Endothelial cell of umbilical vein (primary cell): ENCODE data around the gene STK32C. TPM values are rescaled to one million over a fixed set of nuclear protein-coding genes. Genes with fewer than 3 reads are reported as not detected.

Experiments
- BruUV-seq: library from RNA; stranded (reverse); fragments of 400-500 nt; replicated peaks from 2 replicates; lab custom pipeline; 2021; lab: Mats Ljungman, UMichigan
- CTCF ChIA-PET: fragments of 300-600, 350-600 bp; sonication (Branson Sonifier 250); formaldehyde crosslinking; loops from one replicate; lab custom pipeline; 2021; ENCODE audit warnings: antibody characterized with exemption, inconsistent platforms; lab: Charles Lee
- POLR2A ChIA-PET: fragments of 300-600, 350-600 bp; sonication (Branson Sonifier 250); formaldehyde crosslinking; loops from one replicate; lab custom pipeline; 2021; ENCODE audit warnings: antibody characterized with exemption, inconsistent platforms; lab: Charles Lee
- DNase-seq: peaks from one replicate; pipeline ENCODE4 v3.0.0-alpha.2; 2011; ENCODE audit warnings: low read depth, low spot score
- FAIRE-seq: peaks from 2 replicates; lab custom pipeline; 2011; peaks lifted over from hg19 to GRCh38; lab: Jason Lieb, UNC
- H2AFZ ChIP-seq: 2 replicates; pipeline ENCODE4 v1.6.0; 2012; ENCODE audit warnings: low read depth, low read length, control low read depth, inconsistent platforms
- H3K27ac ChIP-seq: 2 replicates; pipeline ENCODE4 v1.5.1; 2011; ENCODE audit warnings: low read depth, mild to moderate bottlenecking, control low read depth, low read length, moderate library complexity; ENCODE audit not compliant: insufficient read depth
- H3K27me3 ChIP-seq, 2 experiments: 2 replicates each; pipeline versions ENCODE4 v1.6.0 to v1.6.1; 2011; ENCODE audit warnings: low read length in 2 of 2, mixed read lengths in 1 of 2; ENCODE audit not compliant: control insufficient read depth in 2 of 2, insufficient read depth in 2 of 2
- H3K36me3 ChIP-seq, 2 experiments: 2 replicates in 1 of 2; 3 replicates in 1 of 2; pipeline ENCODE4 v1.5.1; 2011; ENCODE audit warnings: low read length in 2 of 2, mild to moderate bottlenecking in 1 of 2, moderate library complexity in 1 of 2; ENCODE audit not compliant: control insufficient read depth in 2 of 2, insufficient read depth in 2 of 2; ENCODE audit errors: extremely low read depth in 1 of 2
- H3K4me1 ChIP-seq: 3 replicates; pipeline ENCODE4 v1.5.1; 2011; ENCODE audit warnings: mild to moderate bottlenecking, low read length; ENCODE audit not compliant: control insufficient read depth, insufficient read depth; ENCODE audit errors: extremely low read depth
- H3K4me2 ChIP-seq: 2 replicates; pipeline ENCODE4 v1.6.1; 2011; ENCODE audit warnings: low read length, control low read depth, mixed read lengths; ENCODE audit not compliant: insufficient read depth
- H3K4me3 ChIP-seq, 3 experiments: fragments of 200-600 bp in 1 of 3; sonication (generic), shearing (Covaris generic) in 1 of 3; replicated peaks in 1 of 3; 2 replicates each; pipeline ENCODE4 v1.5.1; 2011 to 2016; ENCODE audit warnings: control low read depth in 3 of 3, low read length in 3 of 3, mild to moderate bottlenecking in 2 of 3, inconsistent platforms in 1 of 3, low read depth in 1 of 3, moderate library complexity in 1 of 3; ENCODE audit not compliant: insufficient read depth in 1 of 3
- H3K79me2 ChIP-seq: 2 replicates; pipeline ENCODE4 v1.6.0; 2012; ENCODE audit warnings: low read length, inconsistent platforms; ENCODE audit not compliant: control insufficient read depth, insufficient read depth
- H3K9ac ChIP-seq: replicated peaks from 2 replicates; pipeline ENCODE3; 2011; ENCODE audit warnings: low read length, control low read depth; ENCODE audit not compliant: insufficient read depth; ENCODE audit errors: extremely low read depth
- H3K9me1 ChIP-seq: replicated peaks from 3 replicates; pipeline ENCODE4 v1.6.0; 2011; ENCODE audit warnings: mild to moderate bottlenecking, low read length; ENCODE audit not compliant: control insufficient read depth, insufficient read depth; ENCODE audit errors: extremely low read depth
- H3K9me3 ChIP-seq: replicated peaks from 2 replicates; pipeline ENCODE4 v1.5.1; 2012; ENCODE audit warnings: low read length, inconsistent platforms; ENCODE audit not compliant: control insufficient read depth, insufficient read depth
- H4K20me1 ChIP-seq: replicated peaks from 2 replicates; pipeline ENCODE3; 2011; ENCODE audit warnings: mild to moderate bottlenecking, low read length; ENCODE audit not compliant: control insufficient read depth, insufficient read depth; ENCODE audit errors: extremely low read depth
- CTCF ChIP-seq, 2 donors: IDR thresholded peaks; 1 replicate in 1 of 2; 2 replicates in 1 of 2; pipeline ENCODE4 v1.5.1; 2011; ENCODE audit warnings: low read length in 2 of 2, mild to moderate bottlenecking in 2 of 2, moderate library complexity in 2 of 2, control low read depth in 1 of 2, inconsistent platforms in 1 of 2, low read depth in 1 of 2; ENCODE audit not compliant: insufficient read depth in 1 of 2; ENCODE audit errors: extremely low read depth in 1 of 2
- EZH2 ChIP-seq: IDR thresholded peaks from 2 replicates; pipeline ENCODE4 v1.6.1; 2012; ENCODE audit warnings: borderline replicate concordance, low read depth, mild to moderate bottlenecking, moderate library complexity, low read length, inconsistent platforms; ENCODE audit not compliant: severe bottlenecking
- FOS ChIP-seq: IDR thresholded peaks from 2 replicates; pipeline ENCODE4 v1.6.1; 2011; ENCODE audit warnings: mild to moderate bottlenecking, low read length, moderate library complexity, borderline replicate concordance; ENCODE audit not compliant: insufficient read depth
- GATA2 ChIP-seq: IDR thresholded peaks from 2 replicates; pipeline ENCODE4 v1.7.0; 2011; ENCODE audit warnings: low read depth, mild to moderate bottlenecking, moderate library complexity, mixed read lengths, low read length; ENCODE audit not compliant: insufficient read length, insufficient read depth
- JUN ChIP-seq: IDR thresholded peaks from 2 replicates; pipeline ENCODE4 v1.6.1; 2011; ENCODE audit warnings: borderline replicate concordance, low read depth; ENCODE audit not compliant: insufficient read length, insufficient read depth
- MAX ChIP-seq: IDR thresholded peaks from 2 replicates; pipeline ENCODE4 v1.6.1; 2011; ENCODE audit not compliant: insufficient read depth, insufficient read length
- POLR2AphosphoS5 ChIP-seq: IDR thresholded peaks from 2 replicates; pipeline ENCODE4 v1.6.1; 2012; ENCODE audit warnings: low read depth, mild to moderate bottlenecking, control low read depth, low read length, moderate library complexity; ENCODE audit not compliant: insufficient read depth
- dilution Hi-C: fragments of 300-500 bp; cut with MboI; formaldehyde crosslinking; loops from one replicate; pipeline ENCODE4 v1.15.0; 2019; ENCODE audit warnings: low sequenced_read_pairs; ENCODE audit not compliant: extremely low pct_ligation_motif_present
- intact Hi-C: fragments of 100-400 bp; cut with micrococcal nuclease; formaldehyde crosslinking; loops from one replicate; pipeline ENCODE4 v1.10.0; 2022
- polyA plus RNA-seq, 4 experiments: library from polyadenylated mRNA; depleted of rRNA in 3 of 4; stranded (reverse) in 3 of 4; unstranded in 1 of 4; fragments of >200 nt; gene quantifications; 2 replicates each; pipeline versions ENCODE4 v1.2.1 to v1.2.3, GENCODE V29; 2011 to 2012; ENCODE audit warnings: missing spikeins in 1 of 4
- total RNA-seq: library from RNA; stranded (reverse); gene quantifications from 2 replicates; pipeline ENCODE4 v1.2.3, GENCODE V29; 2021

Gene STK32C
- total and polyA plus RNA-seq, 2 donors (not counting 3 experiments of a cell fraction or from before 2014, with no cell fraction given) = 5.4 to 14.1 TPM

GRCh38 chr10:132211246-132211645 lies 96.5 kb downstream of the STK32C start:
- Histone ChIP-seq H4K20me1 (no peaks in the 10 kb centered on the region), H3K9me3 (no peaks in the 10 kb centered on the region), H3K9ac (no peak overlapping the region), H2AFZ (no peak overlapping the region), H3K27me3 (no peaks in the 10 kb centered on the region), H3K9me1 (no peaks in the 10 kb centered on the region), H3K4me1 (no peaks in the 10 kb centered on the region), H3K4me2 (no peak overlapping the region), H3K27ac (no peak overlapping the region), H3K4me3 (no peak overlapping the region), H3K36me3 (no peaks in the 10 kb centered on the region), H3K79me2 (no peaks in the 10 kb centered on the region)
- ChIA-PET CTCF (no interaction called here), POLR2A (no interaction called here)
- TF ChIP-seq FOS (no peak), GATA2 (no peak), MAX (no peak), CTCF (IDR thresholded peaks at IDR 0.05; ENCODE audit: extremely low read depth in 1 of 2, insufficient read depth in 1 of 2, low read depth in 1 of 2, low read length in 2 of 2) (no peak), EZH2 (no peak), JUN (no peak), POLR2AphosphoS5 (no peak)
- dilution Hi-C loops (no loop called here), intact Hi-C loops (no loop called here)
- no TSS peak for BruUV-seq
- FAIRE-seq (no peak), DNase-seq (no peak)
